Measurements from ENCODE around the gene POLE. TPM values are rescaled to one million over a fixed set of nuclear protein-coding genes. Genes with fewer than 3 reads are reported as not detected.
A peak's percentile ranks its signal among the peaks of the same experiment; 100 is the strongest.

POLE gene
- total and polyA plus RNA-seq, 10 of the 15 experiments (the other 5 are each of a cell fraction or from before 2014, with no cell fraction given) = 2.3 to 103 (median 37.1) TPM

- no peak for TF ChIP-seq HDAC2 (IDR thresholded peaks at IDR 0.05)
- TF ChIP-seq ZNF592 (IDR thresholded peaks at IDR 0.05) = 0 out of 2 replicates have a peak, but pooled peaks have one; percentile 60
- 0 out of 2 replicates have a peak, but pooled peaks have one; percentile 25 for TF ChIP-seq ESRRA (IDR thresholded peaks at IDR 0.05; ENCODE audit: low read length)
- TF ChIP-seq SREBF2 (IDR thresholded peaks at IDR 0.05; ENCODE audit: low read length) = 0 out of 2 replicates have a peak, but pooled peaks have one; percentile 30
- no peak for TF ChIP-seq KDM1A (IDR thresholded peaks at IDR 0.05; ENCODE audit: borderline replicate concordance)
- TF ChIP-seq MTA2 (IDR thresholded peaks at IDR 0.05; ENCODE audit: low read depth) = no peak
- TF ChIP-seq ETV6 (conservative IDR thresholded peaks at IDR 0.05 in 1 of 2, IDR thresholded peaks at IDR 0.05 in 1 of 2; ENCODE audit: borderline replicate concordance in 1 of 2, low read depth in 1 of 2) = no peak
- TF ChIP-seq RUNX3 (IDR thresholded peaks at IDR 0.05; ENCODE audit: low read length) = peak; percentile 73
- no peak for TF ChIP-seq ZBTB33 (IDR thresholded peaks at IDR 0.05)
- no peak for TF ChIP-seq RAD51 (IDR thresholded peaks at IDR 0.05)
- TF ChIP-seq BCL11A (IDR thresholded peaks at IDR 0.05; ENCODE audit: low read depth, low read length) = no peak
- TF ChIP-seq STAT1 (conservative IDR thresholded peaks at IDR 0.05) = peak; percentile 60; the same call in 1 of the 2 replicates
- no peak for TF ChIP-seq ZBTB11 (CRISPR knock-in tag; IDR thresholded peaks at IDR 0.05)
- TF ChIP-seq, protein P1, sequence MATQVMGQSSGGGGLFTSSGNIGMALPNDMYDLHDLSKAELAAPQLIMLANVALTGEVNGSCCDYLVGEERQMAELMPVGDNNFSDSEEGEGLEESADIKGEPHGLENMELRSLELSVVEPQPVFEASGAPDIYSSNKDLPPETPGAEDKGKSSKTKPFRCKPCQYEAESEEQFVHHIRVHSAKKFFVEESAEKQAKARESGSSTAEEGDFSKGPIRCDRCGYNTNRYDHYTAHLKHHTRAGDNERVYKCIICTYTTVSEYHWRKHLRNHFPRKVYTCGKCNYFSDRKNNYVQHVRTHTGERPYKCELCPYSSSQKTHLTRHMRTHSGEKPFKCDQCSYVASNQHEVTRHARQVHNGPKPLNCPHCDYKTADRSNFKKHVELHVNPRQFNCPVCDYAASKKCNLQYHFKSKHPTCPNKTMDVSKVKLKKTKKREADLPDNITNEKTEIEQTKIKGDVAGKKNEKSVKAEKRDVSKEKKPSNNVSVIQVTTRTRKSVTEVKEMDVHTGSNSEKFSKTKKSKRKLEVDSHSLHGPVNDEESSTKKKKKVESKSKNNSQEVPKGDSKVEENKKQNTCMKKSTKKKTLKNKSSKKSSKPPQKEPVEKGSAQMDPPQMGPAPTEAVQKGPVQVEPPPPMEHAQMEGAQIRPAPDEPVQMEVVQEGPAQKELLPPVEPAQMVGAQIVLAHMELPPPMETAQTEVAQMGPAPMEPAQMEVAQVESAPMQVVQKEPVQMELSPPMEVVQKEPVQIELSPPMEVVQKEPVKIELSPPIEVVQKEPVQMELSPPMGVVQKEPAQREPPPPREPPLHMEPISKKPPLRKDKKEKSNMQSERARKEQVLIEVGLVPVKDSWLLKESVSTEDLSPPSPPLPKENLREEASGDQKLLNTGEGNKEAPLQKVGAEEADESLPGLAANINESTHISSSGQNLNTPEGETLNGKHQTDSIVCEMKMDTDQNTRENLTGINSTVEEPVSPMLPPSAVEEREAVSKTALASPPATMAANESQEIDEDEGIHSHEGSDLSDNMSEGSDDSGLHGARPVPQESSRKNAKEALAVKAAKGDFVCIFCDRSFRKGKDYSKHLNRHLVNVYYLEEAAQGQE (IDR thresholded peaks at IDR 0.05; ENCODE audit: low read depth, low read length) = no peak
- TF ChIP-seq CHD4 (IDR thresholded peaks at IDR 0.05) = no peak
- TF ChIP-seq NFYA (IDR thresholded peaks at IDR 0.05; ENCODE audit: borderline replicate concordance, low read depth, low read length) = no peak
Observed at GRCh38 chr12:132687211-132688164, at the start of gene POLE, which contains the start of gene PXMP2 (continued).

Data from GM12878 (cell line).